K562 (cell line): ENCODE results near the gene MTMR12.

Experiments used
- ATF6 ChIP-seq: sonication (generic); formaldehyde crosslinking; IDR thresholded peaks from 2 replicates; pipeline ENCODE4 v1.4.0; 2020; ENCODE audit warnings: mild to moderate bottlenecking, missing genetic modification reagents
- NFE2L1 ChIP-seq: fragments of 450-650 bp; IDR thresholded peaks from 2 replicates; pipeline ENCODE4 v1.6.1; 2016; ENCODE audit warnings: missing genetic modification characterization, low read depth, mild to moderate bottlenecking, missing compliant biosample characterization, moderate library complexity, borderline replicate concordance
- NFYB ChIP-seq: IDR thresholded peaks from 2 replicates; pipeline ENCODE4 v1.6.1; 2011; ENCODE audit warnings: mild to moderate bottlenecking, moderate library complexity; ENCODE audit not compliant: insufficient read length; ENCODE audit errors: extremely low read depth

DNA sequence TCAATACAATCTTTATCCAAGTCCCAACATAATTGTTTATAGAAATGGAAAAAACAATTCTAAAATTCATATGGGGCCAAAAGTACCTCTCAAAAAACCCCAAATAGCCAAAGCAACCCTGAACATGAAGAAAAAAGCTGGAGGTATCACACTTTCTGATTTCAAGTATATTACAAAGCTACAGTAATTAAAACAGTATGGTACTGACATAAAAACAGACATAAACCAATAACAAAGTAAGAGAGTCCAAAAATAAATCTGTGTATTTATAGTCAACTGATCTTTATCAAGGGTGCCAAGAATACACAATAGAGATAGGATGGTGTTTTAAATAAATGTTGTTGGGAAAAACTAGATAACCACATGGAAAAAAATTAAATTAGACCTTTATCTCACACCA, 125.1 kb downstream of the MTMR12 start:
- TF ChIP-seq ATF6 (CRISPR knock-in tag) = no peak
- TF ChIP-seq NFE2L1 (tag) = no peak
- no peak for TF ChIP-seq NFYB
